GM23338 (cell line): ENCODE results near the gene SP5. TPM values are rescaled to one million over a fixed set of nuclear protein-coding genes. Genes with fewer than 3 reads are reported as not detected.

Source experiments
- ATAC-seq: fragments of 200-7000 bp; cut with Tn5 transposase; 3 replicates; pipeline ENCODE4 v1.9.1; 2020
- DNase-seq: peaks from one replicate; pipeline ENCODE4 v3.0.0-alpha.2; 2015; ENCODE audit warnings: low spot score
- H2AFZ ChIP-seq: fragments of 200-600 bp; sonication (generic); 2 replicates; pipeline ENCODE4 v1.8.0; 2016; ENCODE audit warnings: antibody characterized with exemption, mild to moderate bottlenecking, moderate library complexity
- H3F3A ChIP-seq: fragments of 200-600 bp; sonication (generic); replicated peaks from 2 replicates; pipeline ENCODE4 v1.8.0; 2017; ENCODE audit warnings: antibody characterized with exemption, mixed run types, low read depth
- H3K27ac ChIP-seq: fragments of 200-600 bp; sonication (generic); 2 replicates; pipeline ENCODE4 v1.6.1; 2016; ENCODE audit warnings: low read depth
- H3K27me3 ChIP-seq: fragments of 200-600 bp; sonication (generic); 2 replicates; pipeline ENCODE4 v1.8.0; 2016; ENCODE audit warnings: mild to moderate bottlenecking, mixed run types, moderate library complexity; ENCODE audit not compliant: insufficient read depth
- H3K36me3 ChIP-seq: fragments of 200-600 bp; sonication (generic); 2 replicates; pipeline ENCODE4 v1.8.0; 2016; ENCODE audit warnings: mild to moderate bottlenecking; ENCODE audit not compliant: insufficient read depth
- H3K4me1 ChIP-seq: fragments of 200-600 bp; sonication (generic); 2 replicates; pipeline ENCODE4 v1.8.0; 2016; ENCODE audit warnings: mild to moderate bottlenecking, moderate library complexity; ENCODE audit not compliant: insufficient read depth
- H3K4me2 ChIP-seq: fragments of 200-600 bp; sonication (generic); 2 replicates; pipeline ENCODE4 v1.7.1; 2017; ENCODE audit warnings: mixed run types
- H3K4me3 ChIP-seq: fragments of 200-600 bp; sonication (generic); 2 replicates; pipeline ENCODE4 v1.6.1; 2016; ENCODE audit warnings: mixed run types
- H3K79me2 ChIP-seq: fragments of 200-600 bp; sonication (generic); replicated peaks from 2 replicates; pipeline ENCODE4 v1.8.0; 2017; ENCODE audit warnings: mild to moderate bottlenecking; ENCODE audit not compliant: insufficient read depth
- H3K9me2 ChIP-seq: fragments of 200-600 bp; sonication (generic); 2 replicates; pipeline ENCODE4 v1.8.0; 2017; ENCODE audit not compliant: insufficient read depth
- H4K20me1 ChIP-seq: fragments of 200-600 bp; sonication (generic); replicated peaks from 2 replicates; pipeline ENCODE4 v1.8.0; 2017; ENCODE audit warnings: mild to moderate bottlenecking; ENCODE audit not compliant: insufficient read depth
- H3K27ac Mint-ChIP-seq: 2 replicates; pipeline ENCODE4 v1.8.0; 2020; ENCODE audit warnings: inconsistent platforms, mild to moderate bottlenecking, moderate library complexity, mixed read lengths
- H3K27me3 Mint-ChIP-seq: 3 replicates; pipeline ENCODE4 v1.8.0; 2022; ENCODE audit warnings: low read depth, mild to moderate bottlenecking, moderate library complexity, mixed read lengths, inconsistent platforms; ENCODE audit not compliant: insufficient read depth, poor library complexity
- H3K36me3 Mint-ChIP-seq: 3 replicates; pipeline ENCODE4 v1.8.0; 2021; ENCODE audit warnings: low read depth, mild to moderate bottlenecking, inconsistent platforms, moderate library complexity, mixed read lengths
- H3K4me1 Mint-ChIP-seq: 3 replicates; pipeline ENCODE4 v1.8.0; 2020; ENCODE audit warnings: mild to moderate bottlenecking, inconsistent platforms, mixed read lengths
- H3K4me3 Mint-ChIP-seq: 3 replicates; pipeline ENCODE4 v1.8.0; 2021; ENCODE audit warnings: moderate library complexity, mild to moderate bottlenecking, inconsistent platforms, mixed read lengths
- H3K9me3 Mint-ChIP-seq: 3 replicates; pipeline ENCODE4 v1.8.0; 2020; ENCODE audit warnings: moderate library complexity, mild to moderate bottlenecking, inconsistent platforms, mixed read lengths
- ETS1 ChIP-seq: IDR thresholded peaks from 2 replicates; pipeline ENCODE4 v1.6.1; 2016; ENCODE audit warnings: antibody characterized with exemption
- EZH2phosphoT487 ChIP-seq: fragments of 200-600 bp; sonication (generic); IDR thresholded peaks from one replicate; pipeline ENCODE4 v1.8.1; 2018; ENCODE audit warnings: antibody characterized with exemption; ENCODE audit not compliant: unreplicated experiment
- NANOG ChIP-seq: IDR thresholded peaks from 2 replicates; pipeline ENCODE4 v1.6.1; 2016; ENCODE audit warnings: antibody characterized with exemption, borderline replicate concordance
- POLR2AphosphoS5 ChIP-seq: IDR thresholded peaks from 2 replicates; pipeline ENCODE4 v1.6.1; 2016; ENCODE audit warnings: antibody characterized with exemption, low read depth
- REST ChIP-seq: IDR thresholded peaks from one replicate; pipeline ENCODE4 v1.6.1; 2018; ENCODE audit warnings: antibody characterized with exemption; ENCODE audit not compliant: unreplicated experiment
- ZNF114 ChIP-seq: fragments of 250-450 bp; sonication (Bioruptor Pico); IDR thresholded peaks from 2 replicates; pipeline ENCODE4 v1.5.0; 2020; ENCODE audit warnings: mild to moderate bottlenecking, moderate library complexity
- ZNF331 ChIP-seq: fragments of 250-450 bp; sonication (Bioruptor Pico); IDR thresholded peaks from 2 replicates; pipeline ENCODE4 v1.5.0; 2020; ENCODE audit warnings: low read depth, mild to moderate bottlenecking, moderate library complexity
- ZNF462 ChIP-seq: fragments of 250-450 bp; sonication (Bioruptor Pico); IDR thresholded peaks from 2 replicates; pipeline ENCODE4 v1.5.0; 2020; ENCODE audit warnings: mild to moderate bottlenecking, moderate library complexity
- polyA plus RNA-seq: library from polyadenylated mRNA; unstranded; fragments of >200 nt; fragmentation: Nextera tagmentation; extraction: Ambion mirVana; gene quantifications from 2 replicates; pipeline ENCODE4 v1.2.1, GENCODE V29; 2016
- total RNA-seq: library from RNA; depleted of rRNA; stranded (reverse); fragments of >200 nt; shearing (Covaris generic); gene quantifications from 2 replicates; pipeline ENCODE4 v1.2.3, GENCODE V29; 2014

The SP5 gene
- total and polyA plus RNA-seq, 2 experiments from 2014 or later: 0.21 to 0.32 TPM

- no peak overlapping the region for H2AFZ ChIP-seq
- H3F3A ChIP-seq: no peaks in the 10 kb centered on the region
- peak overlapping the region; percentile 17; the same call in 1 of the 2 replicates for H3K27ac Mint-ChIP-seq
- peak overlapping the region; percentile 3 for H3K4me3 ChIP-seq
- H3K9me3 Mint-ChIP-seq: no peaks in the 10 kb centered on the region
- peaks cover 6% of the 10 kb centered on the region for H3K27me3 Mint-ChIP-seq
- DNase-seq (peak; percentile 88), ATAC-seq (peak; percentile 95)
- H3K4me3 Mint-ChIP-seq: peak overlapping the region; percentile 47
- H3K27ac ChIP-seq: 0 out of 2 replicates have a peak overlapping the region, but pooled peaks have one; percentile 0
- H3K4me2 ChIP-seq: peak overlapping the region; percentile 44
- no peaks in the 10 kb centered on the region for H3K36me3 ChIP-seq
- H3K36me3 Mint-ChIP-seq: no peaks in the 10 kb centered on the region
- no peaks in the 10 kb centered on the region; the same call in 1 of the 2 replicates for H3K27me3 ChIP-seq
- H4K20me1 ChIP-seq: no peaks in the 10 kb centered on the region
- H3K9me2 ChIP-seq: no peaks in the 10 kb centered on the region
- TF ChIP-seq REST: no peak
- peak; percentile 66; the same call in 1 of the 2 replicates for TF ChIP-seq NANOG
- H3K79me2 ChIP-seq: no peaks in the 10 kb centered on the region
- peaks cover 28% of the 10 kb centered on the region for H3K4me1 ChIP-seq
- peaks cover 44% of the 10 kb centered on the region for H3K4me1 Mint-ChIP-seq
Measured at GRCh38 chr2:170680172-170680941, 34.8 kb upstream of the SP5 start.

- no peaks in the 10 kb centered on the region for H3K79me2 ChIP-seq
- no peaks in the 10 kb centered on the region for H3K36me3 ChIP-seq
- ATAC-seq: no peak
- H3K4me3 ChIP-seq: no peak overlapping the region
- H3F3A ChIP-seq: no peaks in the 10 kb centered on the region
- no peaks in the 10 kb centered on the region for H3K9me3 Mint-ChIP-seq
- H3K9me2 ChIP-seq: no peaks in the 10 kb centered on the region
- H4K20me1 ChIP-seq: no peaks in the 10 kb centered on the region
- H2AFZ ChIP-seq: no peak overlapping the region
- peak overlapping the region; percentile 44 for H3K4me2 ChIP-seq
- H3K27me3 ChIP-seq: no peaks in the 10 kb centered on the region; the same call in 1 of the 2 replicates
- H3K36me3 Mint-ChIP-seq: no peaks in the 10 kb centered on the region
- DNase-seq: no peak
- H3K4me3 Mint-ChIP-seq: no peak overlapping the region
- no peak overlapping the region for H3K27ac Mint-ChIP-seq
- H3K4me1 Mint-ChIP-seq: peaks cover 49% of the 10 kb centered on the region
- H3K27ac ChIP-seq: no peak overlapping the region
- peaks cover 28% of the 10 kb centered on the region for H3K4me1 ChIP-seq
- peaks cover 6% of the 10 kb centered on the region for H3K27me3 Mint-ChIP-seq
- no peak for TF ChIP-seq ZNF462 (CRISPR knock-in tag)
- no peak for TF ChIP-seq EZH2phosphoT487
- TF ChIP-seq ZNF331: no peak
- TF ChIP-seq ETS1: no peak
- TF ChIP-seq POLR2AphosphoS5: no peak
- no peak for TF ChIP-seq NANOG
- TF ChIP-seq ZNF114 (CRISPR knock-in tag): no peak
Measured at GRCh38 chr2:170681311-170681710, 33.8 kb upstream of the SP5 start.
